Upper lobe of right lung (tissue), 1 donor: ENCODE results near the gene MPC1L. TPM values are rescaled to one million over a fixed set of nuclear protein-coding genes. Genes with fewer than 3 reads are reported as not detected.

Source experiments
- ATAC-seq: fragments of 200-7000 bp; cut with Tn5 transposase; one replicate; pipeline ENCODE4 v1.9.1; 2020; ENCODE audit warnings: mild to moderate bottlenecking, moderate library complexity
- DNase-seq: peaks from one replicate; pipeline ENCODE4 v3.0.0-alpha.2; 2020
- H3K27ac ChIP-seq: fragments of 200-600 bp; one replicate; pipeline ENCODE4 v1.8.0; 2022
- H3K27me3 ChIP-seq: fragments of 200-600 bp; one replicate; pipeline ENCODE4 v1.8.0; 2022; ENCODE audit warnings: mild to moderate bottlenecking
- H3K36me3 ChIP-seq: fragments of 200-600 bp; one replicate; pipeline ENCODE4 v1.8.0; 2022
- H3K4me1 ChIP-seq: fragments of 200-600 bp; one replicate; pipeline ENCODE4 v1.8.0; 2022
- H3K4me3 ChIP-seq: fragments of 200-600 bp; one replicate; pipeline ENCODE4 v1.8.0; 2022; ENCODE audit warnings: mild to moderate bottlenecking
- H3K9me3 ChIP-seq: fragments of 200-600 bp; one replicate; pipeline ENCODE4 v1.8.0; 2022
- CTCF ChIP-seq: fragments of 200-600 bp; IDR thresholded peaks from one replicate; pipeline ENCODE4 v1.8.0; 2022; ENCODE audit warnings: antibody characterized with exemption
- intact Hi-C: fragments of 100-400 bp; cut with DNase I; formaldehyde crosslinking; loops from one replicate; pipeline ENCODE4 v1.11.0; 2022
- total RNA-seq: library from RNA; stranded (reverse); fragmentation: NEBNext Ultra II Directional; extraction: Animal tissue kit (Norgen Biotek cat#: 25700); gene quantifications from one replicate; pipeline ENCODE4 v1.2.1, GENCODE V29; 2021
- donor health status: DM: no; HTN: yes; CAD: no; lungs with severe emphysema.

The MPC1L gene
- total RNA-seq, 1 donor from 2014 or later: not detected

- intact Hi-C loops: no loop called here
- TF ChIP-seq CTCF: no peak
- Histone ChIP-seq H3K27ac (no peak overlapping the region), H3K9me3 (no peaks in the 10 kb centered on the region), H3K4me1 (no peaks in the 10 kb centered on the region), H3K4me3 (no peak overlapping the region), H3K27me3 (no peaks in the 10 kb centered on the region), H3K36me3 (peaks cover 24% of the 10 kb centered on the region)
- no peak for DNase-seq
- no peak for ATAC-seq
These were observed 30.3 kb downstream of the MPC1L start for GRCh38 chrX:40653535-40653934.

- intact Hi-C loops: no loop called here
- peaks cover 43% of the 10 kb centered on the region for H3K36me3 ChIP-seq
- no peak for TF ChIP-seq CTCF
These were observed 37.2 kb downstream of the MPC1L start for GRCh38 chrX:40660381-40660780.

GRCh38 chrX:40661489-40661888, 38.3 kb downstream of the MPC1L start:
- no peak overlapping the region for H3K4me3 ChIP-seq
- no peaks in the 10 kb centered on the region for H3K9me3 ChIP-seq
- peaks cover 4% of the 10 kb centered on the region for H3K4me1 ChIP-seq
- ATAC-seq (no peak), DNase-seq (no peak)
- no peak overlapping the region for H3K27ac ChIP-seq
- no peaks in the 10 kb centered on the region for H3K27me3 ChIP-seq
- TF ChIP-seq CTCF: no peak
- intact Hi-C loops: no loop called here
- peaks cover 50% of the 10 kb centered on the region for H3K36me3 ChIP-seq

More at GRCh38 chrX:40660381-40660780, 37.2 kb downstream of the MPC1L start:
- no peak overlapping the region for H3K27ac ChIP-seq
- DNase-seq: no peak
- H3K27me3 ChIP-seq: no peaks in the 10 kb centered on the region
- H3K4me1 ChIP-seq: peaks cover 4% of the 10 kb centered on the region
- H3K4me3 ChIP-seq: no peak overlapping the region
- H3K9me3 ChIP-seq: no peaks in the 10 kb centered on the region
- no peak for ATAC-seq

GRCh38 chrX:40663078-40663740, 40.0 kb downstream of the MPC1L start:
- peaks cover 52% of the 10 kb centered on the region for H3K36me3 ChIP-seq
- H3K9me3 ChIP-seq: no peaks in the 10 kb centered on the region
- H3K27ac ChIP-seq: no peak overlapping the region
- ATAC-seq: no peak
- intact Hi-C loops: no loop called here
- no peak for TF ChIP-seq CTCF
- no peak for DNase-seq
- H3K27me3 ChIP-seq: no peaks in the 10 kb centered on the region
- peaks cover 4% of the 10 kb centered on the region for H3K4me1 ChIP-seq
- H3K4me3 ChIP-seq: no peak overlapping the region

GRCh38 chrX:40663880-40664630, 40.8 kb downstream of the MPC1L start:
- H3K27ac ChIP-seq: no peak overlapping the region
- peaks cover 4% of the 10 kb centered on the region for H3K4me1 ChIP-seq
- H3K4me3 ChIP-seq: no peak overlapping the region
- intact Hi-C loops: no loop called here
- H3K36me3 ChIP-seq: peaks cover 47% of the 10 kb centered on the region
- DNase-seq (no peak), ATAC-seq (peak; percentile 51)
- TF ChIP-seq CTCF: peak; percentile 31
- no peaks in the 10 kb centered on the region for H3K9me3 ChIP-seq
- no peaks in the 10 kb centered on the region for H3K27me3 ChIP-seq
